Common myeloid progenitor, CD34-positive (primary cell): ENCODE data around the gene ARHGAP12.
A peak's percentile ranks its signal among the peaks of the same experiment; 100 is the strongest.

Source experiments
- CTCF ChIA-PET: fragments of 350-600 bp; sonication (Branson Sonifier 250); formaldehyde crosslinking; loops from one replicate; lab custom pipeline; 2021; ENCODE audit warnings: antibody characterized with exemption; lab: Charles Lee
- POLR2A ChIA-PET: fragments of 350-600 bp; sonication (Branson Sonifier 250); formaldehyde crosslinking; loops from one replicate; lab custom pipeline; 2021; ENCODE audit warnings: antibody characterized with exemption; lab: Charles Lee
- DNase-seq, 3 donors: peaks; one replicate each; pipeline versions ENCODE4 v3.0.0 to v3.0.0-alpha.2; 2013
- H3K27ac ChIP-seq, 2 experiments: 1 replicate in 1 of 2; 2 replicates in 1 of 2; pipeline ENCODE4 v1.7.0; 2013; ENCODE audit warnings: inconsistent platforms in 2 of 2, low read length in 2 of 2, mild to moderate bottlenecking in 2 of 2, low read depth in 1 of 2, moderate library complexity in 1 of 2; ENCODE audit not compliant: severe bottlenecking in 2 of 2, insufficient read depth in 1 of 2, poor library complexity in 1 of 2
- H3K27me3 ChIP-seq, 5 experiments: replicated peaks in 2 of 5; 1 replicate in 3 of 5; 2 replicates in 2 of 5; pipeline versions ENCODE4 v1.6.1 to v1.7.0; 2013; ENCODE audit warnings: low read length in 4 of 5, mild to moderate bottlenecking in 2 of 5, moderate library complexity in 2 of 5, inconsistent platforms in 1 of 5; ENCODE audit not compliant: insufficient read depth in 5 of 5, control insufficient read depth in 4 of 5
- H3K36me3 ChIP-seq, 4 experiments: 1 replicate in 2 of 4; 2 replicates in 2 of 4; pipeline versions ENCODE4 v1.6.1 to v1.7.0; 2013; ENCODE audit warnings: low read length in 3 of 4, control low read depth in 1 of 4, mild to moderate bottlenecking in 1 of 4; ENCODE audit not compliant: control insufficient read depth in 4 of 4, insufficient read depth in 4 of 4
- H3K4me1 ChIP-seq, 4 experiments: 1 replicate in 3 of 4; 2 replicates in 1 of 4; pipeline versions ENCODE4 v1.6.1 to v1.7.1; 2013; ENCODE audit warnings: low read length in 3 of 4, mild to moderate bottlenecking in 3 of 4, control low read depth in 1 of 4, inconsistent platforms in 1 of 4, moderate library complexity in 1 of 4; ENCODE audit not compliant: control insufficient read depth in 4 of 4, insufficient read depth in 4 of 4; ENCODE audit errors: control extremely low read depth in 1 of 4
- H3K4me3 ChIP-seq, 7 experiments: 1 replicate in 4 of 7; 2 replicates in 3 of 7; pipeline versions ENCODE4 v1.5.1 to v1.7.0; 2013; ENCODE audit warnings: mild to moderate bottlenecking in 7 of 7, low read length in 6 of 7, moderate library complexity in 6 of 7, inconsistent platforms in 2 of 7, low read depth in 2 of 7, control low read depth in 1 of 7; ENCODE audit not compliant: insufficient read depth in 4 of 7, control insufficient read depth in 1 of 7; ENCODE audit errors: extremely low read depth in 1 of 7
- H3K9me3 ChIP-seq, 5 experiments: 1 replicate in 4 of 5; 2 replicates in 1 of 5; pipeline versions ENCODE4 v1.6.1 to v1.7.1; 2013; ENCODE audit warnings: low read length in 4 of 5, mild to moderate bottlenecking in 2 of 5, inconsistent platforms in 1 of 5, low read depth in 1 of 5, moderate library complexity in 1 of 5; ENCODE audit not compliant: control insufficient read depth in 4 of 5, insufficient read depth in 2 of 5; ENCODE audit errors: control extremely low read depth in 1 of 5
- WGBS: methylation state at CpG from one replicate; pipeline ENCODE4 v1.1.5; 2013; ENCODE audit not compliant: insufficient coverage; 5-methylcytosine and 5-hydroxymethylcytosine counted together

ARHGAP12 gene

DNA sequence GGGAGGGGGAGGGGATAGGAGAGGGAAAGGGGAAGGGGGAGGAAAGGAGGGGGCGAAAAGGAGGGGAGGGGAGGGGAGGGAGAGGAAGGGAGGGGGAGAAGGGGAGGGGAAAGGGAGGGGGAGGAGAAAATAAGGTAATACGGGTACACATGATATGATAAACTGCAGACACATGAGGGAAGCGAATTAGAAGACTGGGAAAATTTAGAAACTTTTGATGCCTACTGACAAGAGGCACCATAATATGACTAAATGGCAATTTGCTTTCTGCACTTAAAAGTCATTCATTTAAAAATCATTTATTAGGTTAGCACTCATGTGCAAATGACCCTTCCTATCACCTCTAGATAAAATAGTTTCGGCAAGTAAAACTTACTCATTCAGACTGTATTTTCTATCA, 73.6 kb downstream of the ARHGAP12 start:
- 100% methylated on average over 1 of the region's 4 CpGs for WGBS
- Histone ChIP-seq H3K36me3 (peaks cover 3 to 12% (median 8%) of the 10 kb centered on the region in 4 experiments), H3K4me1 (no peaks in the 10 kb centered on the region), H3K4me3 (no peak overlapping the region), H3K27me3 (no peaks in the 10 kb centered on the region), H3K27ac (no peak overlapping the region), H3K9me3 (peaks cover 0 to 4% (median 0%) of the 10 kb centered on the region in 5 experiments)
- no peak for DNase-seq
- CTCF ChIA-PET: no interaction called here
- POLR2A ChIA-PET: no interaction called here

- no peak overlapping the region for H3K4me3 ChIP-seq
- ChIA-PET CTCF (interaction anchor here (0.9 kb wide), 1 partner anchor 1118 kb away, joined by 3 read pairs; no protein-coding TSS in a partner anchor), POLR2A (no interaction called here)
- H3K4me1 ChIP-seq: no peaks in the 10 kb centered on the region
- H3K27ac ChIP-seq: no peak overlapping the region
- H3K9me3 ChIP-seq: no peaks in the 10 kb centered on the region
- H3K36me3 ChIP-seq: peaks cover 0 to 5% (median 4%) of the 10 kb centered on the region in 4 experiments
- no peak for DNase-seq
- WGBS: no CpG with 5 or more reads among the region's 2 CpGs
- H3K27me3 ChIP-seq: no peaks in the 10 kb centered on the region
Observed at GRCh38 chr10:31853629-31854028, 75.0 kb downstream of the ARHGAP12 start.

- no peak for DNase-seq
- no CpG with 5 or more reads among the region's 1 CpG for WGBS
- H3K36me3 ChIP-seq: peaks cover 0 to 8% (median 4%) of the 10 kb centered on the region in 4 experiments
- CTCF ChIA-PET: interaction anchor here (2.8 kb wide), 1 partner anchor 10 kb away, joined by 12 read pairs; no protein-coding TSS in a partner anchor
- H3K9me3 ChIP-seq: no peaks in the 10 kb centered on the region
- H3K27me3 ChIP-seq: no peaks in the 10 kb centered on the region
- H3K4me1 ChIP-seq: no peaks in the 10 kb centered on the region
- no peak overlapping the region for H3K27ac ChIP-seq
- POLR2A ChIA-PET: no interaction called here
- no peak overlapping the region for H3K4me3 ChIP-seq
Observed at GRCh38 chr10:31851216-31851615, 77.4 kb downstream of the ARHGAP12 start.

DNA sequence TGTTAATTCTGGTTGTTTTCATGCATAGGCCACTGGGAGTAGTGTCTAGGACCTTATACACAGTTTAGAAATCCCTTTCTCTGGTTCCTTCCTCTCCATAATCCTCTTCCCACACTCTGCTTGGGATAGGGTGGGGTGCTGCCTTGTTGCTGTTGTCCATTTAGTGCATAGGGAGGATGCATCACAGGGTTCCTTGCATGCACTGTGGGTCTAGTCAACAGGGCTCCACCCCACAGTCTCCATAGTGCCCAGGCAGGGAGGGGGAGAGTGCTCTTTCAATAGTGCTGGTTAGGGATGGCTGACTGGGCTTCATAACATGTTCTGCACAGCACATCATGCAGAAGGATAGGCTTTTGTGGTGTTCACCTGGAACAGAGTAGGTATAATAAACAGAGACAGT, 81.1 kb downstream of the ARHGAP12 start:
- ChIA-PET POLR2A (no interaction called here), CTCF (no interaction called here)
- Histone ChIP-seq H3K4me1 (no peaks in the 10 kb centered on the region), H3K9me3 (no peaks in the 10 kb centered on the region), H3K4me3 (no peak overlapping the region), H3K36me3 (peaks cover 0 to 8% (median 3%) of the 10 kb centered on the region in 4 experiments), H3K27me3 (no peaks in the 10 kb centered on the region), H3K27ac (no peak overlapping the region)
- DNase-seq: no peak

- ChIA-PET CTCF (no interaction called here), POLR2A (no interaction called here)
- WGBS: 100% methylated on average over 5 of the region's 7 CpGs
Observed at GRCh38 chr10:31838709-31839108, 89.9 kb downstream of the ARHGAP12 start.

GRCh38 chr10:31838065-31838464, 90.6 kb downstream of the ARHGAP12 start:
- CTCF ChIA-PET: no interaction called here
- WGBS: 100% methylated on average over 1 of the region's 1 CpG
- no peak overlapping the region for H3K27ac ChIP-seq

More at GRCh38 chr10:31838709-31839108, 89.9 kb downstream of the ARHGAP12 start:
- Histone ChIP-seq H3K27me3 (no peaks in the 10 kb centered on the region), H3K36me3 (peaks cover 0 to 2% (median 0%) of the 10 kb centered on the region in 4 experiments), H3K27ac (no peak overlapping the region), H3K9me3 (no peaks in the 10 kb centered on the region), H3K4me1 (no peaks in the 10 kb centered on the region), H3K4me3 (no peak overlapping the region)
- no peak for DNase-seq

DNA sequence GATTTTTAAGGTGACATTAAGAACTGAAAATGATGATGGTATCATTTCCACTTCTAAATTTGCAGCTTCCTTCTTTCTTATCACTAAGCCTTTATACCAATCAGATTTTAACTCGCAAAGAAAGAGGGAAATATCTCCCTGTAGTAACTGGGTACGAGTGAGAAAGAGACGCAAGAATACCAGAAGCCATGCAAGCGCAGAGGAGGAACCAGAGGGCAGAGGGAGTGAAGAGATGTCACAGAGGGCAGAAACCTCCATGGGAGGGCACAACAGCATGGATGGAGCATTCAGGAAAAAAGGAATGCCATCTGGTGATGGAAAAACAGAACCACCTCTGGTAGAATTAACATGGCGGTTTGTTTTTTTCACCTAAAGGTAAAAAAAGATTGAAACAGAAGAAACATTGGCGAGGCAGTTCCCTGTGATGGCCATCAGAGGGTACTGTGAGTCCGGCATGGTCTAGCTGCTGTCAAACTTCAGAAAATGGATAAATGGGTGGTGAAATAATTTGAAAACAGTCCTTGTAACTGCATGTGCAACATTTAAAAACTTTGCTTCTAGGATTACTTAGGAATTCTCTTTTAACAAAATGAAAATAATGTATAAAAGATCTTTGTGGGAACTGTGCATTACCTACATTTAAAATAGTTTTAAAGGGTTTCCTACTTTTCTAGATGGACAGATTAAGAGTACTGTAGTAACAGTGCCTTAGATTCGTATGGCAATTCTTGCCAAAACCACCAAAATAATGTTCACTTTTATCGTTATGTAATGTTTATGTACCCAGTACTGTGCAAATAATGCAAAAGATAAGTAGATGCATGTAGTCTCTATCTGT, 91.8 kb downstream of the ARHGAP12 start:
- Histone ChIP-seq H3K4me1 (peaks cover 0 to 4% (median 0%) of the 10 kb centered on the region in 4 experiments), H3K9me3 (no peaks in the 10 kb centered on the region), H3K4me3 (no peak overlapping the region), H3K27me3 (no peaks in the 10 kb centered on the region), H3K36me3 (peaks cover 0 to 2% (median 0%) of the 10 kb centered on the region in 4 experiments), H3K27ac (no peak overlapping the region)
- DNase-seq: peak; percentile 6 to 41 (median 34)
- ChIA-PET CTCF (interaction anchor here (1.2 kb wide), 1 partner anchor 25 kb away, joined by 3 read pairs; no protein-coding TSS in a partner anchor), POLR2A (no interaction called here)
- 93% methylated on average over 5 of the region's 9 CpGs for WGBS

More at GRCh38 chr10:31838065-31838464, 90.6 kb downstream of the ARHGAP12 start:
- no peak overlapping the region for H3K4me3 ChIP-seq
- no peaks in the 10 kb centered on the region for H3K9me3 ChIP-seq
- H3K27me3 ChIP-seq: no peaks in the 10 kb centered on the region
- H3K4me1 ChIP-seq: peaks cover 0 to 3% (median 0%) of the 10 kb centered on the region in 4 experiments
- POLR2A ChIA-PET: no interaction called here
- no peak for DNase-seq
- H3K36me3 ChIP-seq: peaks cover 0 to 2% (median 0%) of the 10 kb centered on the region in 4 experiments
